NCI-H2029 (cell line): Measurements from ENCODE around the gene LRIG1.

Source experiments
- DNase-seq: peaks from one replicate; lab custom pipeline; 2025; lab: John Stamatoyannopoulos, UW

LRIG1 gene

DNA sequence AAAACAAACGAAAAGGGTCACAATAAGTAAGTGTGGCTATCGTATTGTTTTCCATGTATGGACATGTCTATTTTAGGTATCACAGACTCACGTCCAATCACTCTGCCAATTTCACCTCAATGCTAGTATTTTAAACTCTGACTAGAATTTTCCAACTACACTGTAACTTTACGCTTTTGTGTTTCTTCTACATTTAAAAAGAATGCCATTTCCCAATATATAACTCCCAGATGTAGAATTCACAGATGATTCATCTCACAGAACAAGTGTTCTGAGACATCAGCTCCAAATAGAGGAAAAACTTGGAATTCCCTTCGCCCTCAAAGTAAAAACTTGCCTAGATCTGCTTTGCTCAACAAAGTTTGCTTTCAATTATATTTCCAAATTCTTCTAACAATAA lies 14.2 kb downstream of the LRIG1 start:
- DNase-seq: no peak

DNA sequence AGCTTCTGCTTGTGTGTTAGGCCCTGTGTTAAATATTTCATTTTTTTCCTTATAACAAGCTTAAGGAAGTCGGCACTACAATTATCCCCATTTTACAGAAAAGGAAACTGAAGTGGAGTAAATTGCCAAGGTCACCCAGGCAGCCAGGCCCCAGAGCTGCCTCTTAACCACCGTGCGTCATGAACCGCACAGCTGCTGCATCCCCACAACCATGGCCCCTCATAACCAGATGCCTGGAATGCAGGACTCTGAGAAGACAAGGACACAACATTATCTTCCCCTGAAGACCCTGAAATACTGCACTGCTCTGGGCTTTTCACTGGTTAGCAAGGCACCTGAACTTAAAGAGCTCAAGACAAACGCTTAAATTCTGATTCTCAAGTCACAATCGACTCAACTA lies 14.6 kb downstream of the LRIG1 start:
- no peak for DNase-seq

DNA sequence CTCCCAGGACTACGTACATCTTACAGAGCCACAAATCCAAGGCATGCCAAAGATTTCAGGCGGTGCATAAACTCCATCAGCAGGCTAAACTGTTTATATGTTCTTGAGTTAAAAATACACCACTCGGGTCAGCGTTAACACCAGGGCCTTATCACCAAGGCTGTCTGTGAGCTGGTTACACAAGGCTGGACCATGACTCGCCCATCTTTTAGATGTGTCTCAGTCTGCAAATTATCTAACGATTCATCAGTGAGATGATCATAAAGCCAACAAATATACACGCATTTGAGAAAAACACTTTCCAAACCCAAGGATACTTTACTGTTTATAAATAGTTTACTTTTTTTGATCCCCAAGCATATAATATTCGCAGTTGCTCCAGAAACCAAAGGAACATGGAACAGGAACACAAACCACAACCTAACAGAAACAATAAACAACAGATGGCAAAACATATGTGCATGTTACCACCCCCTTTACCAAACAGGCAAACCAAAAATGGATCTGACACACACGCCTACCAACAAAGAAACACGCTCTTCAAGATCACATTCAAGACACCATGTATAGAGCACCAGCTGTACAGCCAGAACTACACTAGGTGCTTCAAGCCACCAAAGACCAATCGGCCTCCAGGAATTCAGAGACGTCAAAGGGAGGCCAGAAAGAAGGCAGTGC lies 15.4 kb downstream of the LRIG1 start:
- DNase-seq: no peak

DNA sequence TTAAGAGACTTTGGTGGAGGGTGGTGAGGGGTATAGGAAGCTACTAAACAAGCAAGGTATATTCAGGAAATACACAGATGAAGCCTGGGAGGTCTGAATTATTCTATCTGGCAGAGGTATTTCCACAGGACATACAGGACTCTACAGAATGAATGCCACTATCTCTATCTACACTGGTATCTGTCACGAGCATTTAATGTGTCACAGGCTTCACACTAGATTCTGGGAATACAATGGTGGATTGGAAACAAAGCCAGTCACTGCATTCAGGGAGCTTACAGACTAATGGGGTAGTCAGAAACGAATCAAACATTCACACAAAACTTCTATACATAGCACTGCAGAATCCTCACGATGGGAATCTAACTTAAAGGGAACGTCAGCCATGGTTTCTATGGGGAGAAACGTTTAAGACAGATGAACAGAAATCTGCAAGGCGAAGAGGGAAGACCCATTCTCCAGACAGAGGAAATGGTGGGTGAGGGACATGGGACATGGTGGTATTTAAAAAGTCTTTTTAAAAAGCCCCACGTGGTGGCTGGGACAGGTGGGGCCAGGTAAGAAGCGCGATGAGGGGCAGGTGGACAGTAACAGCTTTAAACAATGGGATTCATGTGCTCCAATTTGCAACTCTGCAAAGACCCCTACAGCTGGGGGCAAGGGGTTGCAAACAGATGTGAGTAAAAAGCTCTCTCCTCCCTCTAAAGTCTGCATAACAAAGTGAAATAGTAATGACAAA lies 16.5 kb downstream of the LRIG1 start:
- no peak for DNase-seq

DNA sequence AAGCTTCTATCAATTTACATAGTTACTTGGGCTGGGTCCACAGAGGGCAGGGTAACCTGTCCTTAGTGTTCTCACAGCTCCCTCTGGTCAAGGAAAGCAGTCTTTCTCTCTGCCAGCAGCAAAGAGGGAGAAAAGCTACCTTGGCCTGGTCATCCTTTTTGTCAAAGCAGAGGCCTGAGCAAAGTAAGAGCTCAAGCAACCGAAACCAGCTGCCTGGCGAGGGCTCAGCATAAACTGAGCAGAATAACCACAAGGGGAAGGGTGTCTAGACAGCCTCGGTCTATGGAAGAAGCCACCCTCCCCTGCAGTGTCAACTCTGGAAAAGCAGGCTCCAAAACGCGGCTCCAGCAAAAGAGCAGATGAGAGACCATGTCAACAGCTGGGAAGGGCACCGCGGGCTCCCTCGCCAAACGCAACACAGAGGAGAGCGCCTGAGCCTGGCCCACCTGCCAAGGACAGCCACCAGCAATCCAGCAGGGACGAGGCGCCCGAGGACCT lies 17.4 kb downstream of the LRIG1 start:
- no peak for DNase-seq

DNA sequence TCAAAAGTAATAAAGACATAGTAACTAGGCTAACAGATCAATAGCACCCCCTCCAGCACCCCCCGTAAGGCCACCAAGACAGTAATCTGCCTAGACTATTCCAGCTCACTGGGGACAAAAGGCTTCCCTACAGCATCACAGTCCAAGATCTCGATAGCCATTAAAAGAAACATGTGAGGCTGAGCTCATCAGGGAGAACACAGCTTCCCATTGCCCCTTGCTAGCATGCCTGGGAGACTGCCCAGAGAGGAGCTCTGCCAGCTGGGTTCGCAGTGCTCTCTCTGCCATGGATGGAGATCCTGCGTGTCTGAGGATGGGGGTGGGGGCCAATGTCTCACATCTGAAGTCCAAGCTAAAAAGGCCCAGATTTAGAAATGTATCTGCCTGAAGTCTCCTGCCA lies 17.8 kb downstream of the LRIG1 start:
- DNase-seq: peak; percentile 39

DNA sequence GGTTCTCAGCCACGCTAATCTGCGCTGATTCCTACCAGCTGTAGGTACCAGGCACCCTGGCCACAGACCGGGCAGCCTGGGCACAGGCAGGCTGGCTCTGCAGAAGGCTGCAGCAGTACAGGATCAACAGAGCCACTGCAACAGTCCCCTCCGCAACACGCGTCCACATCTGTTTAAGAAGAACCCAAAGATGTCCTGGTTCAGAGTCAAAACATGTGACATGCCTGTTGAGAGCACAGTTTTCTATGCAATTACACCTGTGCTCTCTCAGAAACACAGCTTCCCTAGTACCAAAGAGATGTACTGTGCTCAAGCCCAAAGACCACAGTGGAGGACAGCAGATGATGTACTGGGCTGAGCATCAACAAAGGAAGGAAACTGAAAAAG lies 18.8 kb downstream of the LRIG1 start:
- no peak for DNase-seq

DNA sequence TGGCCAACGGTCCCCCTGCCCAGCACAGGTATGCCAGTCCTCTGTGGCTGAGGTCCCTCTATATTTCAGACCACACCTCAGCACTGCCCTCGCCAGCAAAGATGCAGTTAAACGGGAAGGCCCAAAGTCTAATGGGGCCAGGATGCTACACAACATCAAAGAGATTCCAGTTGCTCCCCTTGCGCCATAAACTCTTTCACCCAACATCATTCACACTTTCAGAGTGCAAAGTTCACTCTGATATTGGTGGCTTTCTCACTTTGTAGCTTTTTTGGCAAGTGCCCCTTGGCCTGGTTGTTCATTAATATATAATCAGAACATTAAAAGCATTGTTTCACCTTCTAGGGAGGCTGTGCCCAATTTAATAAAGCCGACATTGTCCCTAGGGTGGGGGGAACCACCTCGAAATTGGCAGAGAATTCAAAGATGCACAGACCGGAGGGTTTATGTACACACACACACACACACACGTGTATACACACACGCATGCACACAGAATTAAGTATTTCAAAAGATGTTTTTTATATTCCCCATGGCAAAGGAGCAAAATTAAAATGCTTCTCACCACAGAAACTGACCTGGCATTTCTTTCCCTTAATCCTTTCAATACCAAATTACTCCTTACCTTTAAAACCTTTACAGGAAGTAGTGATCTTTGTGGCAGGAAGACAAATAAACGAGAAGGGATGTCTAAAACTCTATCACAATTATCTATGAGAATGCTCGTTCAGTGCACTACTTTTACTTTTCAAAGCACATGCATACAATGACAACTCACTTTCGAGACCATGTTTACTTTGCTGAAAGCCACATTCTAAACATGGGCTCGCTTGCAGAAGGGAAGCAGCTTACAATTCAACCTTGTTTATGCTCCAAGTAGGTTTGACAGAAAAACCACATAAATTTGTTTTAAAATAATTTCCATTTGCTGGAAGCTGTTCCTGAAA lies 19.5 kb downstream of the LRIG1 start:
- no peak for DNase-seq

DNA sequence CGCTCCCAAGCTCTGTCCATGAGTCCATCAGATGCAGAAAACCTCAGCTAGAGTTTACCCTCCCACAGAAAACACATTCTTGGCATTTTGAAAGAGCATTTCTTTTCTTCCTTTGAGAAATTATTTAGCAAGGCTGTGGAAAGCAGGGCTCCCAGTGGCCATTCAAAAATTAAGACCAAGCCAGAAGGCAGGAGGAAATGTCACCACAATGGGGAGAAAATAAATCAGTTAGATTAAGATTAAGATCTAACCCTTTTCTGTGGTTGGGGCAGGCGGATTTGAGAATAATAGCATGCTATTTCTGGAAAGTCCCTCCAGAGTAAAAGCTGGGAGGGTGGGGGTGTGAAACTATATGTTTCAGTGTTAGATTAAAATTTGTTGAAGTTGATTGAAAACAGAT lies 20.2 kb downstream of the LRIG1 start:
- no peak for DNase-seq

DNA sequence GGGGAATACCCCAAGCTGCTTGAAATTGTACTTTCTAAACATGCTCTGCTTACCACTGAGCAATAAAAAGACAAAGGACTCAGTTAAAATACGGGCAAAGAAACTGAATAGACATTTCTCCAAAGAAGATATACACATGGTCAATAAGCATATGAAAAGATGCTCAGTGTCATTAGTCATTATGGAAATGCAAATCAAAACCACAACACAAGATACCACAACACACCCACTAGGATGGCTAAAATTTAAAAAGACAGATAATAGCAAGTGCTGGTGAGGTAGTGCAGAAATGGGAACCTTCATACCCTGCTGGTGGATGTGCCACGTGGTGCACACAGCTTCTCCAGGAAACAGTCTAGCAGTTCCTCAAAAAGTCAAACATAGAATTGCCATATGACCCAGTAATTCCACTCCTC lies 21.3 kb downstream of the LRIG1 start:
- no peak for DNase-seq

DNA sequence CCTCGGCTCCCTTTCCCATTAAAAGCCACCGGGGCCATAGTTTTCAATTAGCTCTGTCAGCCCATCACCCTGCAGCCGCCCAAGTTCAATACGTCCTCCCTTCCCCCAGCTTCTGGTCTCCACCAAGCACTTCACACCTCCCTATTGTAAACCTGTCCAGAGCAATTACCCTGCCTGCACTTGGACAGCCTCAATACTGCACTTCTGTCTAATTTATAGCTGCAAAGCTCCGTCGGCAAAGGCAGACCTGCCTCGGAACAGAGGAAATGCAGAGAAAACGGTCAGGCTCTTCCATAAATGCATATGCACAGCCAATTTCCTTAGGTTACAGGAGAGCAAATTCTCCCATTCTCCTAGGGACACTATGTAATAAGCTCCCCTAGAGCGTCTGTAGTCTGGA lies 21.9 kb downstream of the LRIG1 start:
- peak; percentile 26 for DNase-seq

DNA sequence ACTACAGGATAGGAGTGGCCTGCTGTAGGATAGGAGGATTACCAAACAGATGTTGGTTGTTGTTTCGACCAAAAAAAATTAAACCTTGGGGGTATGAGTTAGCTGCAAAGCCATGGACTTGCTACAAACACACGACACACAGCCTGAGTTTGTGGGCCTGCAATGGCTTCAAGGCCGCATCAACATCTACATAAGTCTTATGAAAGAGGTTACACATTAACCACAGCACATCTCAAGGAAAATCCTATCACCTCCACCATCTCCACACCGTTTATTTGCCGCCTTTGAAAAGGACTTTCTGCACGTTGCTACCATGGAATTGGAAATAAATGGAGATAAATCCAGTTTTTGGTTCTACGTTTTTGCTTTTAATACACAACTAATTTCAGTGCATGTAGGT lies 23.0 kb downstream of the LRIG1 start:
- DNase-seq: no peak

DNA sequence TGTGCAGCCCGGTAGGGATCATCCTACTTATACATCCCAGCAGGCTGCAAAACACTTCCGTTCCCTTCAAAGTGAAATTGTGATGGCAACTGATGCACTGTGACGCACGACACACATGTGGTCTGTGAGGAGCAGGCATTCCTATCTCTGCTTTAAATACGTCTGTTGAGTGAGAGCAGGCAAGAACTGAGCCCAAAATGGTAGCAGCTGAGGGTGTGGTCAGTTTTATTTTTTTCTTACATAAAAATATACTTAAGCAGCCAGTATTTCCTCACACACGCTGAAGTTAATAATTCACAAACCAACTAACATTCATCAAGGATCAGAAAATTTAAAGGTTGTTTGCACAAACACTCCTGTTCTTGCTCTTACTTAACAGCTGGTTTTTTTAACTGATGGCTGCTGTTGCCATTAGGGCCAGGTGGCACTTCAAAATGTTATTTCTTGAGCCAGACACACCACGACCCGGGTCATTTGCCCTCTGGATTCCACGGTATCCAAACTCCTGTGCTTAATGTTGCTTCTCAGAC lies 23.9 kb downstream of the LRIG1 start:
- no peak for DNase-seq

DNA sequence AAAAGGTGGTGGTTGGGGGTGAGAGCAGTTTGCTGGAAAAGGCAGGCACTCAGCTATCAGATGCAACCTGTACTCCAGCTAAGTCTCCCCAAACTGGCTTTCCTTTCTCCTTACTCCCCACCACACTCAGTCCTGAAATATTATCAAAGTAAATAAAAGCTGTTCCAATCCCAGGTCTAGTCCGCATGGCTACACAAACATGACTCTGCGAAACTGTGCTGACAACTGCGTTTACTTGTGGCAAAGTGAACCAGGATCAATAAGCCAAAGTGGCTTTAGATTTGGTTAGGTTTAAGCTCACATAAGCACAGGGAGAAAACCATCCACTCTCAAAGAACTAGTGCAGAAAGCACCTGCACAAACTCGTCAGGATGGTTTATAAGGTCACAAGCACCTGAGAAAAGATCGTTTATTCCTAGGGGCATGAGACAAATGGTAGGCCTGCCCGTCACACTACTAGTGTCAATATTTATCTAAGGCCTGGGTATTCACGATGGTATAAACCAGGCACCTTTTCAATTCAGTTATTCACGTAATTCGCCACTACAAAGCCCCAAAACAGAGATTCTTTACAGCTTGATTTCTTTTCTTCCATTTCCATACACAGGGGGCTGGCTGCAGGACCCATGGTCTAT lies 25.3 kb downstream of the LRIG1 start:
- DNase-seq: peak; percentile 43

DNA sequence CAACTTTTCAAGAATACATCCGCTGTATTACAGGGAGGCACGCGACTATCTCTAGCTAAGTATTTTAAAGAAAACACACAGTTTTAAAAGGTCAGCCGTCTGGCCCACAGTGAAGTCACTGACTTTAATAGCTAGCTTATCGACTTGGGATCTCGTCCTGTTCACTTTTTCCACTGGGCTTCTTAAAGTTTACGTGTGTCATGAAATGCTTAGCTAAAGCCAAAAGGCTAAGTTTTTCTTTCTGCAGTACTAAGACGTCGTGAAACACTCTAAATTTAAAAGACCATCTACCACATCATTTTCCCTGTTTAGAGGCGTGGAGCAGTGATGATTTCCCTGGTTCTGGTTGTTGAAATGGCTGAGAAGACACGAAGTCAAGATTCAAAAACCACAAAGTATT lies 27.1 kb downstream of the LRIG1 start:
- no peak for DNase-seq

DNA sequence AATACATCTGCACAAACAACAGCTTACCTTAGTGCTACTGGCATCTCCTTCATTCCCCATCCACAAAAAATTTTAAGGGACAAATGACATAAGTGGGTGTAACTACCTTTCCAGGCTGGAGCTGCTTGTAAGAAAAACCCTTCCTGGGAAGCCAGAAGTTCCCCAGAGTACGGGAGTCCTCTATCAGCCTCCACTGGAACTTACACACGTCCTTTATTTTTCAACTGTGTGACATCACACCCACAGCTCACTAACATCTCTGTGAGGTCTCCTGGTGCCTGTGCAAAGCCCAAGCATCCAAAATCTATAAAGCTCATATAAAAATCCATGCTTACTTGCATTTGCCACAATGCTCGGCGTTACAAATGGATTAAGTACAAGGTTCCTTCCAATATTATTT lies 27.6 kb downstream of the LRIG1 start:
- DNase-seq: no peak

DNA sequence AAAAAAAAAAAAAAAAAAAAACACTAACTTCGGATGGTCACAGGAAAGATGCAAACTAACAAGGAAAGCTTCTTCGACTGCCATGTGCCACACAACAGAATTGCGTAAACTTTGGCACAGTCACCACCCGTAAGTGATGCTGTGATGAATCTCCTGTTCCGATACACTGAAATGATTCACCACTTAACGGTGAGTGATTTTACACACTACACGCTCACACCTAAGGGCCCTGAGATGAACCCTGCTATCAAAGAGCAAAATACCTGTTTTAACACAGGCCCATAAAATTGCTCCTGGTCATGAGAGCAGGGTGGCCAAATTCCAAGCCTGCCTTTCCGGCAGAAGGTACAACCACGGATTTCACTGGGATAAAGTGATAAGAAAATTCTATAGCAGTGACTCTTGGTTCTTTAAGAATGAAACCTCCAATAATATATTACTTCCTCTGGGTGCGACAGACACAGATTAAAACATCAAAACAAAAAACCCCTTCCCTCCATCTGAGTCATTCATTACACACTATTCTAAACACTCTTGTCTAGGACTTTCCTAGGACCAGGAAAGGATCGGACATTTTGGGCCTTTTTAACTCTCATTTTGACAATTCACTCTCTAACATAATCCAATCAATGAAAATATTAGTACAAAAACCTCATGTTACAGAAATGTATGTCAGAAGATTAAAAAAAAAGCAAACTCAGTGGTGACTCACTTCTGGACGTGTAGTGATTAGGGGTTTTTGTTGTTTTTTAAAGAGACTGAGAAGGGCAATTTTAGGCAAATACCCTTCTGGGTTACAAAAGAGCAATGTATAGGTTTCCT lies 28.3 kb downstream of the LRIG1 start:
- no peak for DNase-seq

DNA sequence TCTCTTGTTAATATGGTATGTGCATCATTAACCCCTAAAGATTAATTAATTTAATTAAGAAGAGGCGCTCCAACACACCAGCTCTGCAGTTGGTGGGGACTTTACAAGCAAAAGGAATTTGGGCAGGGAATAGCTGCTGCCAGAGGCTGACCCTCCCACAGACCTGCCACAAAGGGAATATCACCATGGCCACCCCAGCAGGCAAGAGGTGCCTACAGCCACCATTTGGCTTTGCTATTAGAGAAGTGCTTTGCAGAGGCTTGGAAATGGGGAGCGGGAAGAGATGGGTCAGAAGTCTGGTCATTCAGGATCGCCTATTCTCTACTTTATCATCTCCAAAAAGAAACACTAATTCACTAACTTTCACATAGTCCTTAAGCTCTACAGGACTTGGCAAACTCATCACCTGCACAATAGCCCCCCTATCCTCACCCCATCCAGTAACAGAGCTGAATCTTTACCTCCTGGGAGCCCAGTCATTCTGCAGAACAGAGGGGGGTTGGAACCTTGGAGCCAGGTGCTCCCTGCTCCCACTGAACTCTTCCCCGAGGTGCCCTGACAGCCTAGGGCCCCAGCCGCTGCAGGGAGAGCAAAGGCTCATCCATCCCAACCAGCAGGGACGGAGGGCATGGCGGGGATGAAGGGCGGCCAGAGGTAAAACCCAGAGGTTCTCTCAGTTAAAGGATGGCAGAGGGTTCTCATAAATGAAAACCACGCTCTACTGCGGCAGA lies 29.7 kb downstream of the LRIG1 start:
- DNase-seq: no peak

DNA sequence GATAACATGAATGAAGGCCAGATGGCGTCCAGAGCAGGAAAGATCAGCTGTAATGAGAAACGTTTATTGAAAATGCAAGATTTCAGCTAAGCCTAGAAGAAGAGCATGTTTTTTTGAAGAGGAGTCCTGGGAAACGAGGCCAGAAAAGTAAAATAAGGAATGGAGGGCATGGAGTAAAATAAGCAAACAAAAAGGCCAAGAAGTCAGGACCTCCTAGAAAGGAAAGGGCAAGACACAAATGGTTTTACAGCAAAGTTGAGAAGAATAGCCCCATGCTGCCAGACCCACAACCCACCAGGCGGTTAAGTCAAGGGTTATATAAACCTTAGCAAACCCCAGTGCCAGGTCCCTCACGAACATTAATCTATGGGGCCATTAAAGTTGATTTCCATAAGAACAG lies 30.5 kb downstream of the LRIG1 start:
- no peak for DNase-seq

DNA sequence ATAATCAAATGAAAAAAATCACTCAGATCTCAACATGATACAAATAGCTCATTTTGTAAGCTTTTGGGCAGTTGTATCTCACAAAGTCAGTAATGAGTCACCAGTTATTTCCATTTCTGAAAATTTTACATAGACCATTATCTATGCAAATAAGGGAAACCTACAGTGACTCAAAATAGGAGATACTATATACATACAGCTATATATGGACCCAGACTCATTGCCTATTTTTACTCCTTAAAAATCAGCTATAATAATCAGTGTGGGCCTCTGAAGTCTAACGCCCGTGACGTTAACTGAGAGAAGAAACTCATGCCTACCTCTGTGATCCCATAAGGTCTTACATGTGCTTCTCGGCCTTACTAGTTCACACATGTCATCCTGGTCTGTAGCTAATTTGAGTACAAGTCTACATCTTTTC lies 31.6 kb downstream of the LRIG1 start:
- no peak for DNase-seq
